HL-60 (cell line): Measurements from ENCODE around the gene PNKP.

Source experiments
- DNase-seq, 2 experiments: peaks; one replicate each; pipeline ENCODE4 v3.0.0-alpha.2; 2010 to 2020; ENCODE audit warnings: low read depth in 1 of 2, low spot score in 1 of 2
- H3K27ac ChIP-seq: fragments of 250-450 bp; sonication (Bioruptor Pico); replicated peaks from 2 replicates; pipeline ENCODE4 v1.5.1; 2020; ENCODE audit warnings: mild to moderate bottlenecking, moderate library complexity
- H3K27me3 ChIP-seq: fragments of 250-450 bp; sonication (Bioruptor Pico); 2 replicates; pipeline ENCODE4 v1.5.1; 2021; ENCODE audit warnings: mild to moderate bottlenecking, moderate library complexity; ENCODE audit not compliant: insufficient read depth, poor library complexity, severe bottlenecking
- H3K4me3 ChIP-seq: replicated peaks from 2 replicates; pipeline ENCODE4 v1.5.1; 2011; ENCODE audit warnings: mild to moderate bottlenecking, control low read depth, low read length; ENCODE audit not compliant: insufficient read depth
- GABPA ChIP-seq: IDR thresholded peaks from 2 replicates; pipeline ENCODE4 v1.6.1; 2012; ENCODE audit warnings: low read depth
- POLR2AphosphoS5 ChIP-seq: IDR thresholded peaks from 2 replicates; pipeline ENCODE4 v1.6.1; 2012; ENCODE audit warnings: low read depth
- SPI1 ChIP-seq: IDR thresholded peaks from 2 replicates; pipeline ENCODE4 v1.6.1; 2012; ENCODE audit warnings: low read depth, mild to moderate bottlenecking, borderline replicate concordance
- TF ChIP-seq, protein P1 (sequence below): IDR thresholded peaks from one replicate; pipeline ENCODE4 v1.5.1; 2011; ENCODE audit warnings: low read length, control low read depth, inconsistent platforms; ENCODE audit not compliant: insufficient read depth
- TF ChIP-seq, protein P2 (sequence below): IDR thresholded peaks from 2 replicates; pipeline ENCODE4 v1.6.1; 2012; ENCODE audit warnings: low read depth; ENCODE audit not compliant: insufficient replicate concordance

Gene PNKP

GRCh38 chr19:49853852-49854377 lies 13.5 kb downstream of the PNKP start:
- Histone ChIP-seq H3K4me3 (no peak overlapping the region), H3K27ac (no peak overlapping the region), H3K27me3 (no peaks in the 10 kb centered on the region)
- DNase-seq = no peak
- TF ChIP-seq, protein P1, sequence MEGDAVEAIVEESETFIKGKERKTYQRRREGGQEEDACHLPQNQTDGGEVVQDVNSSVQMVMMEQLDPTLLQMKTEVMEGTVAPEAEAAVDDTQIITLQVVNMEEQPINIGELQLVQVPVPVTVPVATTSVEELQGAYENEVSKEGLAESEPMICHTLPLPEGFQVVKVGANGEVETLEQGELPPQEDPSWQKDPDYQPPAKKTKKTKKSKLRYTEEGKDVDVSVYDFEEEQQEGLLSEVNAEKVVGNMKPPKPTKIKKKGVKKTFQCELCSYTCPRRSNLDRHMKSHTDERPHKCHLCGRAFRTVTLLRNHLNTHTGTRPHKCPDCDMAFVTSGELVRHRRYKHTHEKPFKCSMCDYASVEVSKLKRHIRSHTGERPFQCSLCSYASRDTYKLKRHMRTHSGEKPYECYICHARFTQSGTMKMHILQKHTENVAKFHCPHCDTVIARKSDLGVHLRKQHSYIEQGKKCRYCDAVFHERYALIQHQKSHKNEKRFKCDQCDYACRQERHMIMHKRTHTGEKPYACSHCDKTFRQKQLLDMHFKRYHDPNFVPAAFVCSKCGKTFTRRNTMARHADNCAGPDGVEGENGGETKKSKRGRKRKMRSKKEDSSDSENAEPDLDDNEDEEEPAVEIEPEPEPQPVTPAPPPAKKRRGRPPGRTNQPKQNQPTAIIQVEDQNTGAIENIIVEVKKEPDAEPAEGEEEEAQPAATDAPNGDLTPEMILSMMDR = no peak
- TF ChIP-seq SPI1 (no peak), GABPA (no peak), POLR2AphosphoS5 (no peak)
- TF ChIP-seq, protein P2, sequence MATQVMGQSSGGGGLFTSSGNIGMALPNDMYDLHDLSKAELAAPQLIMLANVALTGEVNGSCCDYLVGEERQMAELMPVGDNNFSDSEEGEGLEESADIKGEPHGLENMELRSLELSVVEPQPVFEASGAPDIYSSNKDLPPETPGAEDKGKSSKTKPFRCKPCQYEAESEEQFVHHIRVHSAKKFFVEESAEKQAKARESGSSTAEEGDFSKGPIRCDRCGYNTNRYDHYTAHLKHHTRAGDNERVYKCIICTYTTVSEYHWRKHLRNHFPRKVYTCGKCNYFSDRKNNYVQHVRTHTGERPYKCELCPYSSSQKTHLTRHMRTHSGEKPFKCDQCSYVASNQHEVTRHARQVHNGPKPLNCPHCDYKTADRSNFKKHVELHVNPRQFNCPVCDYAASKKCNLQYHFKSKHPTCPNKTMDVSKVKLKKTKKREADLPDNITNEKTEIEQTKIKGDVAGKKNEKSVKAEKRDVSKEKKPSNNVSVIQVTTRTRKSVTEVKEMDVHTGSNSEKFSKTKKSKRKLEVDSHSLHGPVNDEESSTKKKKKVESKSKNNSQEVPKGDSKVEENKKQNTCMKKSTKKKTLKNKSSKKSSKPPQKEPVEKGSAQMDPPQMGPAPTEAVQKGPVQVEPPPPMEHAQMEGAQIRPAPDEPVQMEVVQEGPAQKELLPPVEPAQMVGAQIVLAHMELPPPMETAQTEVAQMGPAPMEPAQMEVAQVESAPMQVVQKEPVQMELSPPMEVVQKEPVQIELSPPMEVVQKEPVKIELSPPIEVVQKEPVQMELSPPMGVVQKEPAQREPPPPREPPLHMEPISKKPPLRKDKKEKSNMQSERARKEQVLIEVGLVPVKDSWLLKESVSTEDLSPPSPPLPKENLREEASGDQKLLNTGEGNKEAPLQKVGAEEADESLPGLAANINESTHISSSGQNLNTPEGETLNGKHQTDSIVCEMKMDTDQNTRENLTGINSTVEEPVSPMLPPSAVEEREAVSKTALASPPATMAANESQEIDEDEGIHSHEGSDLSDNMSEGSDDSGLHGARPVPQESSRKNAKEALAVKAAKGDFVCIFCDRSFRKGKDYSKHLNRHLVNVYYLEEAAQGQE = no peak

- no peak for DNase-seq
- TF ChIP-seq SPI1 = no peak
- no peak for TF ChIP-seq GABPA
- no peak for TF ChIP-seq POLR2AphosphoS5
- TF ChIP-seq, protein P1 = no peak
- TF ChIP-seq, protein P2 = no peak
- H3K27ac ChIP-seq = no peak overlapping the region
- H3K27me3 ChIP-seq = no peaks in the 10 kb centered on the region
- H3K4me3 ChIP-seq = no peak overlapping the region
Measured at GRCh38 chr19:49852631-49853126, 14.7 kb downstream of the PNKP start.

- H3K4me3 ChIP-seq = peak overlapping the region; percentile 74
- H3K27me3 ChIP-seq = no peaks in the 10 kb centered on the region
- peak overlapping the region; percentile 49; the same call in 1 of the 2 replicates for H3K27ac ChIP-seq
- TF ChIP-seq, protein P1 = no peak
- no peak for TF ChIP-seq POLR2AphosphoS5
- TF ChIP-seq SPI1 = no peak
- TF ChIP-seq, protein P2 = no peak
- no peak for TF ChIP-seq GABPA
- DNase-seq = no peak
Measured at GRCh38 chr19:49851456-49852259, 15.7 kb downstream of the PNKP start.
